HUES6 (cell line): Measurements from ENCODE around the gene ADAMTS15.

Experiments
- H3K27ac ChIP-seq: 2 replicates; pipeline ENCODE4 v1.7.0; 2013; ENCODE audit warnings: low read depth, mild to moderate bottlenecking, low read length, inconsistent platforms
- H3K27me3 ChIP-seq: 2 replicates; pipeline ENCODE4 v1.6.1; 2013; ENCODE audit warnings: low read length; ENCODE audit not compliant: control insufficient read depth, insufficient read depth
- H3K36me3 ChIP-seq: 2 replicates; pipeline ENCODE4 v1.6.1; 2013; ENCODE audit warnings: low read length; ENCODE audit not compliant: control insufficient read depth, insufficient read depth
- H3K4me1 ChIP-seq: 2 replicates; pipeline ENCODE4 v1.6.1; 2013; ENCODE audit warnings: low read length; ENCODE audit not compliant: control insufficient read depth, insufficient read depth
- H3K4me3 ChIP-seq: 2 replicates; pipeline ENCODE4 v1.5.1; 2013; ENCODE audit warnings: low read depth, low read length
- H3K9ac ChIP-seq: one replicate; pipeline ENCODE4 v1.6.1; 2013; ENCODE audit warnings: mild to moderate bottlenecking, low read length
- H3K9me3 ChIP-seq: 2 replicates; pipeline ENCODE4 v1.6.1; 2013; ENCODE audit warnings: low read depth, low read length; ENCODE audit not compliant: control insufficient read depth, insufficient read depth

ADAMTS15 gene

GRCh38 chr11:130504317-130504716, 55.9 kb downstream of the ADAMTS15 start:
- Histone ChIP-seq H3K4me3 (no peak overlapping the region), H3K4me1 (0 out of 2 replicates have a peak, but pooled peaks cover 4% of the 10 kb centered on the region), H3K27me3 (no peaks in the 10 kb centered on the region), H3K36me3 (no peaks in the 10 kb centered on the region), H3K9me3 (peaks cover 46% of the 10 kb centered on the region), H3K27ac (no peak overlapping the region), H3K9ac (no peak overlapping the region)

DNA sequence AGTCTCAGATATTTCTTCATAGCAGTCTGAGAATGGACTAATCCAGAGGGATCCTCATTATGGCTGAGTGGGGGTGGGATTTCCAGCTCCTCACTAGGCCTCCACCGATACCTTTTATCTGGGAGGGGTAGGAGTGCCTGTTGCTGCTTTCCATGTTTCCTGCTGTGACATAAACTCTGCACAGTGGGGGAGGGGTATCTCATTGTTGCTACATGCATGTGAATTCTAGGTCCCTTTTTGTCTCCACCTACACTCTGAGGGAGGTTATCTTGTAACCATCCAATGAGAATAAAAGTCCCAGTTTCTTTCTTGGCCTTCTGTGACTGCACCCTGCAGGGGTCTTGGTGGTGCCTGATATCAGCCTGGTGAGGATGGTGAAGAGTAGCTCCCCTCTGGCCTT, 60.5 kb downstream of the ADAMTS15 start:
- Histone ChIP-seq H3K9me3 (peaks cover 40% of the 10 kb centered on the region), H3K36me3 (no peaks in the 10 kb centered on the region), H3K27ac (no peak overlapping the region)

DNA sequence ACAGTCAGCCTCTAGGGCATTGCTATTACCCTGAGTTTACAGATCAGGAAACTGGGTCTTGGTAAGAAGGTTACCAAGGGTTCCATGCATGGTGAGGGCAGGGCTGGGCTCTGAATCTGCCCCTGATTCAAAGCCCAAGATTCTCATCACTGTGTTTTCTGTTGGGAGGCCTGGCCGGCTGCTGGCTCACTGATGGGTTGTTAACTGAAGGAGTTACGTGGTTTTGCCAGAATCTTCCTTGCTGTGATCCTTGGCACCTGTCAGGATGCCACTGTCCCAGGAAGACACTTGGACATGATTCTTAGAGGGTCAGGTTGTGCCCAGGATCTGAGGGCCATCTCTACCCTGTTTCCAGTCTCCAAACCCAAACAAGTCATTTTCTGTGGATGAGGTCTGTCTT, 61.5 kb downstream of the ADAMTS15 start:
- H3K4me1 ChIP-seq: 0 out of 2 replicates have a peak, but pooled peaks cover 4% of the 10 kb centered on the region
- H3K9ac ChIP-seq: no peak overlapping the region
- H3K27ac ChIP-seq: no peak overlapping the region
- H3K9me3 ChIP-seq: peaks cover 34% of the 10 kb centered on the region
- no peak overlapping the region for H3K4me3 ChIP-seq
- no peaks in the 10 kb centered on the region for H3K36me3 ChIP-seq
- no peaks in the 10 kb centered on the region for H3K27me3 ChIP-seq

More for the DNA sequence above, 60.5 kb downstream of the ADAMTS15 start:
- Histone ChIP-seq H3K4me3 (no peak overlapping the region), H3K9ac (peak overlapping the region; percentile 17), H3K4me1 (0 out of 2 replicates have a peak, but pooled peaks cover 4% of the 10 kb centered on the region), H3K27me3 (no peaks in the 10 kb centered on the region)

DNA sequence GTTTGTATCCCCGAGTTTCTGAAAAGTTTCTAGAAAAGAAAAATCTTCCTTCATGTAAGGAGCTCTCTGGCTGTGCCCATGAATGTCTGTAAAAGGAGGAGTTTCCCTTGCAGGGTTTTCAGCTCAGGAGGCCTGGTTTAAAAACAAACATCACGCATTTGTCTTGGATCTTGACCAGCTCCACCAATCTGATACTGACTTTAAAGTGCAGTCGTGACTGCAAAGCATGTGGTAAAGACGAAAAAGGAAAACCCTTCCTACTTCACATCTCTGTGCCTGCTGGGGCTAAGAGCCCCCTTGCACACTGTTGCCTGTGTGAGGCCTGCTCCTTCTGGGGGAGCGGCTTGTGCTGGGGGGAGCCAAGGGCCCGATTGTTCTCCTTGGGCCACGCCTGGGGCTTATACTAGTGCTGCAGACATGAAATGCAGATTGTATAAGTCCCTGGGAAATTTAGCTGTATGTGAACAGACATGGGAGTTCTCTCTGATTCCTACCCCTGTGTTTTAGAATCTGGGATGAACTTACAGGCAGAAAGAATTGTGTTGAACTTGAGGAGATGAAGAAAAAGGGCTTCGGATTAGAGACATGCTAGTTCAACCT, 62.1 kb downstream of the ADAMTS15 start:
- no peak overlapping the region for H3K27ac ChIP-seq
- H3K36me3 ChIP-seq: no peaks in the 10 kb centered on the region
- H3K9ac ChIP-seq: no peak overlapping the region

DNA sequence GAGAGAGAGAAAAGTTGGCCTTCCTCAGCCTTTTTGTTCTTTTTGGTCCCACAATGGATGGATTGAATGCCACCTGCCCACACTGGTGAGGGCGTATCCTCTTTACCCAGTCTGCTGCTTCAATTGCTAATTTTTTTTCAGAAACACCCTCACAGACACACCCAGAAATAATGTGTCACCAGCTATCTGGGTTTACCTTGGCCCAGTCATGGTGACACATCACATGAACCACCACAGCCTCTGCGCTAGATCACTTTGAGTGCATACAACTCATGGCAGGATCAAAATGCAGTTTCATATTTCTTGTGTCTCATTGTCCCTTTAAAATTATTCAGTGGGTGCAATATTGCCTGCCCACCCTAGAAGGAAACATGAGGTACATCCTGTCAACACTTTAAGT, 63.3 kb downstream of the ADAMTS15 start:
- Histone ChIP-seq H3K27me3 (no peaks in the 10 kb centered on the region), H3K9me3 (peaks cover 21% of the 10 kb centered on the region), H3K27ac (no peak overlapping the region), H3K4me3 (no peak overlapping the region), H3K9ac (no peak overlapping the region), H3K4me1 (peaks cover 14% of the 10 kb centered on the region), H3K36me3 (no peaks in the 10 kb centered on the region)

More for the DNA sequence above, 62.1 kb downstream of the ADAMTS15 start:
- peaks cover 4% of the 10 kb centered on the region; the same call in 1 of the 2 replicates for H3K4me1 ChIP-seq
- no peaks in the 10 kb centered on the region for H3K27me3 ChIP-seq
- no peak overlapping the region for H3K4me3 ChIP-seq
- H3K9me3 ChIP-seq: peaks cover 31% of the 10 kb centered on the region

- no peak overlapping the region for H3K9ac ChIP-seq
- H3K4me1 ChIP-seq: peaks cover 19% of the 10 kb centered on the region
- H3K27me3 ChIP-seq: no peaks in the 10 kb centered on the region
- no peak overlapping the region for H3K4me3 ChIP-seq
- peaks cover 12% of the 10 kb centered on the region for H3K9me3 ChIP-seq
- no peaks in the 10 kb centered on the region for H3K36me3 ChIP-seq
- H3K27ac ChIP-seq: no peak overlapping the region
Measured at GRCh38 chr11:130512662-130513061, 64.2 kb downstream of the ADAMTS15 start.

DNA sequence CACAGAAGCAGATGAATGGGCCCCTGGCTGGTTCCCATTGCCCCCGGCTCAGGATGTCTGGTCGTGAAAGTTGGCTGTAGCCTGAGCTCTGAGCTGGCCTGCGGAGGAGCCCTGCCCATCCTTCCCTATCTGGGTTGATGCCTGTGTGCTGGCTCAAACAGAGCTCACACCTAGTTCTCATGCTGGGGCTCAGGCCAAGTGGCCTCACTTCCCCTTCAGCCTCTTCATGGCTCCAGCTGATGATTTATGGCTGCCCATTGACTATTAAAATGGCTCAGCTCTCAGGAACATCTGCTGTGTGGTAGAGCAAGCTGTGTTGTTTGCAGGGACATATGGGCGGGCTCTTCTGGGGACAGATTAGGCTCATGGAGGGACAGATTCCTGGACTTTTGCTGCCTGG, 64.7 kb downstream of the ADAMTS15 start:
- H3K36me3 ChIP-seq: no peaks in the 10 kb centered on the region
- no peak overlapping the region for H3K27ac ChIP-seq
- H3K4me3 ChIP-seq: no peak overlapping the region
- peaks cover 7% of the 10 kb centered on the region for H3K9me3 ChIP-seq
- no peaks in the 10 kb centered on the region for H3K27me3 ChIP-seq
- H3K9ac ChIP-seq: no peak overlapping the region
- peaks cover 19% of the 10 kb centered on the region for H3K4me1 ChIP-seq

DNA sequence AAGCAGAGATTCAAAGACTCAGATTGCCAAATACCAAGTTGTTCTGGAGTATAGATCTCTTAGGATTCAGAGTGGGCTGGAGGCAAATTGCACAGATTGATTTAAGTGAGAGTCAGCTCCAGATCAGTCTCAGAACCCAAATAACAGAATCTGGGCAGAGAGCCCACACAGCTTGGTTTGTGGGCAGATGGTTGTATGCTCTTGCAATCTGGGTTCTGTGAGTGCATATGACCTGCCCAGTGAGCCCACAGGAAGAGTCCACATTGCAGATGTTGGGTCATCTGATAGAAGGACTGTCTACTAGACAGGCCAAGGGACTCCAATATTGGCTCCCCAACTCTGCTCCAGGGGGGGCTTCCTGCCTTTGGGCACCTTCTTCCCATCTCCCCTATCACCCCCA, 65.9 kb downstream of the ADAMTS15 start:
- Histone ChIP-seq H3K27ac (no peak overlapping the region), H3K4me1 (peaks cover 15% of the 10 kb centered on the region), H3K9ac (no peak overlapping the region), H3K9me3 (no peaks in the 10 kb centered on the region), H3K27me3 (no peaks in the 10 kb centered on the region), H3K4me3 (no peak overlapping the region), H3K36me3 (no peaks in the 10 kb centered on the region)

DNA sequence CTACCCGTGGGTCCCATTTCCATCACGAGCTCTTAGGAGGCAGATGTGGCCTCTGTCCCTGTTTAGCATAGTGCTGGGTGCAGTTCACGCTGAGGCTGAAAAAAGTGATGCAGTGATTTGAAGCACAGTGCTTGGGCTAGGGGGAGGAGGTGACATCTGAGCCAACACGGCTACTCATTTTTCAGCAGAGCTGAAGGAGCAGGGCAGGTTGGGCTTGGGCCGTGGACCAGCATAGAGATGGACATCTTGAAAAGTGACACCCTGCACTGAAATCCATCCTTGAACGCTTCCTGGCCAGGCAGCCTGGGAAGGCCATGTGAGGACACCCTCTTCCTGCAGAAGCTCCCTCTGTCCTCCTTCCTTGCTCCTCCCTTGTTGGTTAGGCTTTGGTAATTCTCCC, 66.4 kb downstream of the ADAMTS15 start:
- no peaks in the 10 kb centered on the region for H3K36me3 ChIP-seq
- peaks cover 15% of the 10 kb centered on the region for H3K4me1 ChIP-seq
- no peaks in the 10 kb centered on the region for H3K27me3 ChIP-seq
- no peak overlapping the region for H3K27ac ChIP-seq
- no peak overlapping the region for H3K4me3 ChIP-seq
- H3K9ac ChIP-seq: no peak overlapping the region
- H3K9me3 ChIP-seq: no peaks in the 10 kb centered on the region

- H3K36me3 ChIP-seq: no peaks in the 10 kb centered on the region
- no peak overlapping the region for H3K9ac ChIP-seq
- H3K9me3 ChIP-seq: no peaks in the 10 kb centered on the region
- H3K27me3 ChIP-seq: no peaks in the 10 kb centered on the region
- peaks cover 15% of the 10 kb centered on the region for H3K4me1 ChIP-seq
- H3K4me3 ChIP-seq: no peak overlapping the region
- no peak overlapping the region for H3K27ac ChIP-seq
Measured at GRCh38 chr11:130515829-130516553, 67.5 kb downstream of the ADAMTS15 start.
